ENCODE data around the gene RPS18. TPM values are rescaled to one million over a fixed set of nuclear protein-coding genes. Genes with fewer than 3 reads are reported as not detected.

RPS18 gene
- total and polyA plus RNA-seq, 9 of the 15 experiments (the other 6 are each of a cell fraction or from before 2014, with no cell fraction given) = 5,023 to 17,516 (median 8,131) TPM

DNA sequence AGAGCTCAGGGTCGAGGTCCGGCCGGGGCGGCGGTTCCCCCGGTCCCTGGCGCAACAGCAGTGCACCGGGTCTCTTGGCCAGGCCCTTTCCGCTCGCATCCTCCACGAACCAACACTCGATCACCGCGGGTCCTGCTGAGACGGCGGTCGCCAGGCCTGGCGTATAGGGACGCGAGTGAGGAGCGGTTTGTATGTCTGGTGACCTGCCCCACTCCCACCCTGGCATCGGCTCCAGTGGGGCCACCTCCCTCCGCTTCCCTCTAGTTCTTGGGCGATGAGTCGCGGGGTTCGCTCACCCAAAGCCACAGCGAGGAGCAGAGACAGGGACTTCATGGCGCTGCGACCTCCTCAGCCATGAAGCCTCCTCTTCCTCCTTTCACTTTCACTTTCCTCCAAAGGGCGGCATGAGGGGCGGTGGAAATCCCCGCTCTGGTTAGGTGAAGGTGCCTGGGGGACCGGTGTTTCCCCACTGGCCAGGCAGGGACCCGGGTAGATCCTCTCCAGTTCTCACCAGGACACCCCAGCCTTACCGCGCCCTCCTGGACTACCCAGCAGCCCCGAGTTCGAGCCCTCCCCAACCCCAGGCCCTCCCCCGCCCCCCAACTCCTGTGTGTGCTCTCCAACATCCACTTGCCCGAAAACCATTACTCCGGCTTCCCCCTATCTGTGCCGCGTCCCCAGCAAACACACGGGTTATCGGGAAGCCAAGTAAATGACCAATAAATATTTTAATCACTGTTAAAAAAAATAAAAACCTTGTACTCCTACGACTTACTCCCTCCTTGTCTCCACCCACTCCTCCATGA, 42.0 kb downstream of the RPS18 start, which contains the start of gene TAPBP (continued):
- TF ChIP-seq, protein P1, sequence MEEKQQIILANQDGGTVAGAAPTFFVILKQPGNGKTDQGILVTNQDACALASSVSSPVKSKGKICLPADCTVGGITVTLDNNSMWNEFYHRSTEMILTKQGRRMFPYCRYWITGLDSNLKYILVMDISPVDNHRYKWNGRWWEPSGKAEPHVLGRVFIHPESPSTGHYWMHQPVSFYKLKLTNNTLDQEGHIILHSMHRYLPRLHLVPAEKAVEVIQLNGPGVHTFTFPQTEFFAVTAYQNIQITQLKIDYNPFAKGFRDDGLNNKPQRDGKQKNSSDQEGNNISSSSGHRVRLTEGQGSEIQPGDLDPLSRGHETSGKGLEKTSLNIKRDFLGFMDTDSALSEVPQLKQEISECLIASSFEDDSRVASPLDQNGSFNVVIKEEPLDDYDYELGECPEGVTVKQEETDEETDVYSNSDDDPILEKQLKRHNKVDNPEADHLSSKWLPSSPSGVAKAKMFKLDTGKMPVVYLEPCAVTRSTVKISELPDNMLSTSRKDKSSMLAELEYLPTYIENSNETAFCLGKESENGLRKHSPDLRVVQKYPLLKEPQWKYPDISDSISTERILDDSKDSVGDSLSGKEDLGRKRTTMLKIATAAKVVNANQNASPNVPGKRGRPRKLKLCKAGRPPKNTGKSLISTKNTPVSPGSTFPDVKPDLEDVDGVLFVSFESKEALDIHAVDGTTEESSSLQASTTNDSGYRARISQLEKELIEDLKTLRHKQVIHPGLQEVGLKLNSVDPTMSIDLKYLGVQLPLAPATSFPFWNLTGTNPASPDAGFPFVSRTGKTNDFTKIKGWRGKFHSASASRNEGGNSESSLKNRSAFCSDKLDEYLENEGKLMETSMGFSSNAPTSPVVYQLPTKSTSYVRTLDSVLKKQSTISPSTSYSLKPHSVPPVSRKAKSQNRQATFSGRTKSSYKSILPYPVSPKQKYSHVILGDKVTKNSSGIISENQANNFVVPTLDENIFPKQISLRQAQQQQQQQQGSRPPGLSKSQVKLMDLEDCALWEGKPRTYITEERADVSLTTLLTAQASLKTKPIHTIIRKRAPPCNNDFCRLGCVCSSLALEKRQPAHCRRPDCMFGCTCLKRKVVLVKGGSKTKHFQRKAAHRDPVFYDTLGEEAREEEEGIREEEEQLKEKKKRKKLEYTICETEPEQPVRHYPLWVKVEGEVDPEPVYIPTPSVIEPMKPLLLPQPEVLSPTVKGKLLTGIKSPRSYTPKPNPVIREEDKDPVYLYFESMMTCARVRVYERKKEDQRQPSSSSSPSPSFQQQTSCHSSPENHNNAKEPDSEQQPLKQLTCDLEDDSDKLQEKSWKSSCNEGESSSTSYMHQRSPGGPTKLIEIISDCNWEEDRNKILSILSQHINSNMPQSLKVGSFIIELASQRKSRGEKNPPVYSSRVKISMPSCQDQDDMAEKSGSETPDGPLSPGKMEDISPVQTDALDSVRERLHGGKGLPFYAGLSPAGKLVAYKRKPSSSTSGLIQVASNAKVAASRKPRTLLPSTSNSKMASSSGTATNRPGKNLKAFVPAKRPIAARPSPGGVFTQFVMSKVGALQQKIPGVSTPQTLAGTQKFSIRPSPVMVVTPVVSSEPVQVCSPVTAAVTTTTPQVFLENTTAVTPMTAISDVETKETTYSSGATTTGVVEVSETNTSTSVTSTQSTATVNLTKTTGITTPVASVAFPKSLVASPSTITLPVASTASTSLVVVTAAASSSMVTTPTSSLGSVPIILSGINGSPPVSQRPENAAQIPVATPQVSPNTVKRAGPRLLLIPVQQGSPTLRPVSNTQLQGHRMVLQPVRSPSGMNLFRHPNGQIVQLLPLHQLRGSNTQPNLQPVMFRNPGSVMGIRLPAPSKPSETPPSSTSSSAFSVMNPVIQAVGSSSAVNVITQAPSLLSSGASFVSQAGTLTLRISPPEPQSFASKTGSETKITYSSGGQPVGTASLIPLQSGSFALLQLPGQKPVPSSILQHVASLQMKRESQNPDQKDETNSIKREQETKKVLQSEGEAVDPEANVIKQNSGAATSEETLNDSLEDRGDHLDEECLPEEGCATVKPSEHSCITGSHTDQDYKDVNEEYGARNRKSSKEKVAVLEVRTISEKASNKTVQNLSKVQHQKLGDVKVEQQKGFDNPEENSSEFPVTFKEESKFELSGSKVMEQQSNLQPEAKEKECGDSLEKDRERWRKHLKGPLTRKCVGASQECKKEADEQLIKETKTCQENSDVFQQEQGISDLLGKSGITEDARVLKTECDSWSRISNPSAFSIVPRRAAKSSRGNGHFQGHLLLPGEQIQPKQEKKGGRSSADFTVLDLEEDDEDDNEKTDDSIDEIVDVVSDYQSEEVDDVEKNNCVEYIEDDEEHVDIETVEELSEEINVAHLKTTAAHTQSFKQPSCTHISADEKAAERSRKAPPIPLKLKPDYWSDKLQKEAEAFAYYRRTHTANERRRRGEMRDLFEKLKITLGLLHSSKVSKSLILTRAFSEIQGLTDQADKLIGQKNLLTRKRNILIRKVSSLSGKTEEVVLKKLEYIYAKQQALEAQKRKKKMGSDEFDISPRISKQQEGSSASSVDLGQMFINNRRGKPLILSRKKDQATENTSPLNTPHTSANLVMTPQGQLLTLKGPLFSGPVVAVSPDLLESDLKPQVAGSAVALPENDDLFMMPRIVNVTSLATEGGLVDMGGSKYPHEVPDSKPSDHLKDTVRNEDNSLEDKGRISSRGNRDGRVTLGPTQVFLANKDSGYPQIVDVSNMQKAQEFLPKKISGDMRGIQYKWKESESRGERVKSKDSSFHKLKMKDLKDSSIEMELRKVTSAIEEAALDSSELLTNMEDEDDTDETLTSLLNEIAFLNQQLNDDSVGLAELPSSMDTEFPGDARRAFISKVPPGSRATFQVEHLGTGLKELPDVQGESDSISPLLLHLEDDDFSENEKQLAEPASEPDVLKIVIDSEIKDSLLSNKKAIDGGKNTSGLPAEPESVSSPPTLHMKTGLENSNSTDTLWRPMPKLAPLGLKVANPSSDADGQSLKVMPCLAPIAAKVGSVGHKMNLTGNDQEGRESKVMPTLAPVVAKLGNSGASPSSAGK (IDR thresholded peaks at IDR 0.05) = no peak
- TF ChIP-seq POLR2B (IDR thresholded peaks at IDR 0.05; ENCODE audit: low read depth, partially characterized antibody) = peak; percentile 46
- TF ChIP-seq STAT5A (IDR thresholded peaks at IDR 0.05; ENCODE audit: borderline replicate concordance, low read length) = no peak
- TF ChIP-seq, protein P2, sequence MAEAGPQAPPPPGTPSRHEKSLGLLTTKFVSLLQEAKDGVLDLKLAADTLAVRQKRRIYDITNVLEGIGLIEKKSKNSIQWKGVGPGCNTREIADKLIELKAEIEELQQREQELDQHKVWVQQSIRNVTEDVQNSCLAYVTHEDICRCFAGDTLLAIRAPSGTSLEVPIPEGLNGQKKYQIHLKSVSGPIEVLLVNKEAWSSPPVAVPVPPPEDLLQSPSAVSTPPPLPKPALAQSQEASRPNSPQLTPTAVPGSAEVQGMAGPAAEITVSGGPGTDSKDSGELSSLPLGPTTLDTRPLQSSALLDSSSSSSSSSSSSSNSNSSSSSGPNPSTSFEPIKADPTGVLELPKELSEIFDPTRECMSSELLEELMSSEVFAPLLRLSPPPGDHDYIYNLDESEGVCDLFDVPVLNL (CRISPR knock-in tag; IDR thresholded peaks at IDR 0.05; ENCODE audit: low read depth) = no peak
- peak in 1 of 2 experiments; percentile 45; a peak in 2 of 4 replicates for TF ChIP-seq MAZ (CRISPR knock-in tag; conservative IDR thresholded peaks at IDR 0.05 in 1 of 2, IDR thresholded peaks at IDR 0.05 in 1 of 2)
- no peak for TF ChIP-seq SP2 (IDR thresholded peaks at IDR 0.05; ENCODE audit: extremely low read depth, low read depth, low read length, poor library complexity, severe bottlenecking)
- TF ChIP-seq, protein P3, sequence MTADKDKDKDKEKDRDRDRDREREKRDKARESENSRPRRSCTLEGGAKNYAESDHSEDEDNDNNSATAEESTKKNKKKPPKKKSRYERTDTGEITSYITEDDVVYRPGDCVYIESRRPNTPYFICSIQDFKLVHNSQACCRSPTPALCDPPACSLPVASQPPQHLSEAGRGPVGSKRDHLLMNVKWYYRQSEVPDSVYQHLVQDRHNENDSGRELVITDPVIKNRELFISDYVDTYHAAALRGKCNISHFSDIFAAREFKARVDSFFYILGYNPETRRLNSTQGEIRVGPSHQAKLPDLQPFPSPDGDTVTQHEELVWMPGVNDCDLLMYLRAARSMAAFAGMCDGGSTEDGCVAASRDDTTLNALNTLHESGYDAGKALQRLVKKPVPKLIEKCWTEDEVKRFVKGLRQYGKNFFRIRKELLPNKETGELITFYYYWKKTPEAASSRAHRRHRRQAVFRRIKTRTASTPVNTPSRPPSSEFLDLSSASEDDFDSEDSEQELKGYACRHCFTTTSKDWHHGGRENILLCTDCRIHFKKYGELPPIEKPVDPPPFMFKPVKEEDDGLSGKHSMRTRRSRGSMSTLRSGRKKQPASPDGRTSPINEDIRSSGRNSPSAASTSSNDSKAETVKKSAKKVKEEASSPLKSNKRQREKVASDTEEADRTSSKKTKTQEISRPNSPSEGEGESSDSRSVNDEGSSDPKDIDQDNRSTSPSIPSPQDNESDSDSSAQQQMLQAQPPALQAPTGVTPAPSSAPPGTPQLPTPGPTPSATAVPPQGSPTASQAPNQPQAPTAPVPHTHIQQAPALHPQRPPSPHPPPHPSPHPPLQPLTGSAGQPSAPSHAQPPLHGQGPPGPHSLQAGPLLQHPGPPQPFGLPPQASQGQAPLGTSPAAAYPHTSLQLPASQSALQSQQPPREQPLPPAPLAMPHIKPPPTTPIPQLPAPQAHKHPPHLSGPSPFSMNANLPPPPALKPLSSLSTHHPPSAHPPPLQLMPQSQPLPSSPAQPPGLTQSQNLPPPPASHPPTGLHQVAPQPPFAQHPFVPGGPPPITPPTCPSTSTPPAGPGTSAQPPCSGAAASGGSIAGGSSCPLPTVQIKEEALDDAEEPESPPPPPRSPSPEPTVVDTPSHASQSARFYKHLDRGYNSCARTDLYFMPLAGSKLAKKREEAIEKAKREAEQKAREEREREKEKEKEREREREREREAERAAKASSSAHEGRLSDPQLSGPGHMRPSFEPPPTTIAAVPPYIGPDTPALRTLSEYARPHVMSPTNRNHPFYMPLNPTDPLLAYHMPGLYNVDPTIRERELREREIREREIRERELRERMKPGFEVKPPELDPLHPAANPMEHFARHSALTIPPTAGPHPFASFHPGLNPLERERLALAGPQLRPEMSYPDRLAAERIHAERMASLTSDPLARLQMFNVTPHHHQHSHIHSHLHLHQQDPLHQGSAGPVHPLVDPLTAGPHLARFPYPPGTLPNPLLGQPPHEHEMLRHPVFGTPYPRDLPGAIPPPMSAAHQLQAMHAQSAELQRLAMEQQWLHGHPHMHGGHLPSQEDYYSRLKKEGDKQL (CRISPR knock-in tag; IDR thresholded peaks at IDR 0.05; ENCODE audit: borderline replicate concordance) = no peak

Measured in K562 (cell line).